Neural progenitor cell (in vitro differentiated cells): ENCODE data around the gene KDM5C.

Source experiments
- CTCF ChIP-seq: fragments of 200-600 bp; sonication (generic); IDR thresholded peaks from 2 replicates; pipeline ENCODE4 v1.5.1; 2017; ENCODE audit warnings: antibody characterized with exemption, mild to moderate bottlenecking
- EZH2 ChIP-seq: fragments of 200-600 bp; sonication (generic); IDR thresholded peaks from 2 replicates; pipeline ENCODE4 v1.6.1; 2017; ENCODE audit warnings: antibody characterized with exemption, mild to moderate bottlenecking, moderate library complexity

- TF ChIP-seq CTCF = no peak
- no peak for TF ChIP-seq EZH2
Observed at GRCh38 chrX:53254570-53255461, 29.8 kb upstream of the KDM5C start.
